Fibroblast of the aortic adventitia (primary cell): ENCODE measurements around the gene LGALS3BP. TPM values are rescaled to one million over a fixed set of nuclear protein-coding genes. Genes with fewer than 3 reads are reported as not detected.

Source experiments
- DNase-seq: peaks from one replicate; pipeline ENCODE4 v3.0.0-alpha.2; 2010; ENCODE audit warnings: low read depth
- H3K4me3 ChIP-seq: 2 replicates; pipeline ENCODE4 v1.5.1; 2011; ENCODE audit warnings: low read depth, mild to moderate bottlenecking, control low read depth, low read length, moderate library complexity
- total RNA-seq: library from RNA; depleted of rRNA; stranded (reverse); fragments of >200 nt; gene quantifications from 2 replicates; pipeline ENCODE4 v1.2.3, GENCODE V29; 2012; ENCODE audit warnings: low replicate concordance
- TF ChIP-seq, protein P1 (sequence below): IDR thresholded peaks from 2 replicates; pipeline ENCODE4 v1.5.1; 2011; ENCODE audit warnings: mild to moderate bottlenecking, low read length, control low read depth, inconsistent platforms; ENCODE audit not compliant: insufficient read depth

LGALS3BP gene
- total RNA-seq, 1 donor: 87.2 TPM

DNA sequence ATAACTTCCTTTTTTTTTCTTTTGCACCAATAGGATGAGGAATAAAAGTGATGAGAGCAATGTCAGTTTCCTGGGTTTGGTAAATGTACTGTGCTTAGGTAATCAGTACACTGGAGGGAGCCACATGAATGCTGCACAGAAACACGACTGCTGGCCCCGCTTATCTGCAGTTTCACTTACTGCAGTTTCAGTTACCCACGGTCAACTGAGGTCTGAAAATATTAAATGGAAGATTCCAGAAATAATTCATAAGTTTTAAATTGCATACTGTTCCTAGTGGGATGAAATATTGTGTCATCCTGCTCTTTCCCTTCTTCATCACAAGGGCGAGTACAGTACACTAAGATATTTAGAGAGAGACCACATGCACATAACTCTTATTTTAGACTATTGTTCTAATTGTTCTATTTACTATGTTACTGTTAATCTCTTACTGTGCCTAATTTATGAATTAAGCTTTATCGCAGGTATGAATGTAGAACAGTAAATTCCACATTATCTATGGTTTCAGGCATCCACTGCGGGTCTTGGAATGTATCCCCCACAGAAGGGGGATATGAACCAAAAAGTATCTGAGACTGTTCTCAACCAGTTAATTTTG, 6.4 kb upstream of the LGALS3BP start:
- peak; percentile 70 for DNase-seq
- H3K4me3 ChIP-seq: peak overlapping the region; percentile 57
- TF ChIP-seq, protein P1, sequence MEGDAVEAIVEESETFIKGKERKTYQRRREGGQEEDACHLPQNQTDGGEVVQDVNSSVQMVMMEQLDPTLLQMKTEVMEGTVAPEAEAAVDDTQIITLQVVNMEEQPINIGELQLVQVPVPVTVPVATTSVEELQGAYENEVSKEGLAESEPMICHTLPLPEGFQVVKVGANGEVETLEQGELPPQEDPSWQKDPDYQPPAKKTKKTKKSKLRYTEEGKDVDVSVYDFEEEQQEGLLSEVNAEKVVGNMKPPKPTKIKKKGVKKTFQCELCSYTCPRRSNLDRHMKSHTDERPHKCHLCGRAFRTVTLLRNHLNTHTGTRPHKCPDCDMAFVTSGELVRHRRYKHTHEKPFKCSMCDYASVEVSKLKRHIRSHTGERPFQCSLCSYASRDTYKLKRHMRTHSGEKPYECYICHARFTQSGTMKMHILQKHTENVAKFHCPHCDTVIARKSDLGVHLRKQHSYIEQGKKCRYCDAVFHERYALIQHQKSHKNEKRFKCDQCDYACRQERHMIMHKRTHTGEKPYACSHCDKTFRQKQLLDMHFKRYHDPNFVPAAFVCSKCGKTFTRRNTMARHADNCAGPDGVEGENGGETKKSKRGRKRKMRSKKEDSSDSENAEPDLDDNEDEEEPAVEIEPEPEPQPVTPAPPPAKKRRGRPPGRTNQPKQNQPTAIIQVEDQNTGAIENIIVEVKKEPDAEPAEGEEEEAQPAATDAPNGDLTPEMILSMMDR: peak; percentile 55

DNA sequence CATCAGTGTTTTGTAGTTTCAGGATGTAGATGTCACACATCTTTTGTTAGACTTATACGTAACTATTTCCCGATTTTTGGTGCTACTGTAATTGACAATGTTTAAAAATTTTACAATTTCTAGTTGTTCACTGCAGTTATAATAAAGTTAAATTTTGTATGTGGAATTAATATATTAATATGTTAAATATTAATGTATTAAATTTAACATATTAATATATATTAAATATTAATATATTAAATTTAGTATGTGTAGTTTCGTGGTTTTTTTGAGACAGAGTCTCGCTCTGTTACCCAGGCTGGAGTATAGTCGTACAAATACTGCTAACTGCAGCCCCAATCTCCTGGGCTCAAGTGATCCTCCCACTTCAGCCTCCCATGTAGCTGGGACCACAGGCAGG, 5.7 kb upstream of the LGALS3BP start:
- TF ChIP-seq, protein P1: no peak
- H3K4me3 ChIP-seq: no peak overlapping the region
- no peak for DNase-seq

DNA sequence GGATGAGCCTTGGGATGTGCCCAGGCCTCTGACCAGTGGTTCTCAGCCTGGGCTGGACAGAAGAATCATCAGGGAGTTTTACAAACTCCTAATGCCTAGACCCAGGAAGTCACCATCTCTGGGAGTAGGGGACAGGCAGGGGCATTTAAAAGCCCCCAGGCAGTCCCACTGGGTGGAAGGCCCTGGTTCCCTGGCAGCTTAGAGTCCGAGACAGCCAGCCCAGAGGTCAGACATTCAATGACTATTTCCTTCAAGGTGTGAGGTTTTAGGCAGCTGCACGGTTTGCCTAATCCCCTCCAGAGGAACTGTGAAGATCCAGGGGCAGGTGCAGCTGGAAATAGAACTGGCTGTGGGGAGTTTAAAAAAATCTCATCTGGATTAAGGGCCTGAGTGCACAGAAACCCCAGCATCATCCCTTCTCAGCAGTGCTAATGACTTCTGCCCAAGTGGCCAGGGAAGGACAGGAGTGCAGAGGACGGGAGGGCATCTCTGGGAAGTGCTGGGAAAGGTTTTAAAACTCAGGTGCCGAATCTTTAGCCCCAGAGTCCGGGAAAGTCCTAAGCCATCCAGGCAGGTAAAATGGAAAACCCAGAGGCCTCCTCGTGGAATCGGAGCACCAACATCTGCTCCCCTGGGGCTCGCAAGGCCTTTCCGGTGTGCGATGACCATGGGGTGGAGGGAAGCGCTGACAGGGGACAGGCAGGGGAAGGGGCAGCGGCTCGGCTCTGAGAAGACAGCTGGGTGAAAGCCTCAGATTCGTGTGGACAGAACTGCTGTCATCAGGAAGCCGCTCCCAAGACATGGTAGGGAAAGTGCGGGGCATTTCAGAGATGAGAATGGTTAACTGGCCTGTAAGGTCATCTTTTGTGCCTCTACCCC, 1.5 kb upstream of the LGALS3BP start:
- TF ChIP-seq, protein P1: no peak
- H3K4me3 ChIP-seq: no peak overlapping the region
- no peak for DNase-seq

DNA sequence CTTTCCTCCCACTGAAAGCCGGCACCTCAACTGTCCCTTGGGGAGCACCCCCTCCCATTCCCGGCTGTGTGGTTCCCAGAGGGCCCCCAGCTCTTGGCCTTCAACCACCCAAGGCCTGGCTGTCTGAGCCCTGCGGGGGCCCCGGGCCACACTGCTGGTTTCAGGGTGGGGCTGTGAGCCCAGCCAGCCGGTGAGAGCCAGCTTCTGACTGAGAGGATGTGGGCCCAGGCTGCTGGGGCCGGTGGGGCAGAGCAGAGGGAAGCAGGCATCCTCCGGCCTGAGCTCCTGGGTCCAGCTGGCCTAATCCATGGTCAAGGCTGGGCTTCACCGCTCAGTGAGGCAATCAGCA, 875 bp upstream of the LGALS3BP start:
- DNase-seq: no peak
- H3K4me3 ChIP-seq: no peak overlapping the region
- TF ChIP-seq, protein P1: no peak

DNA sequence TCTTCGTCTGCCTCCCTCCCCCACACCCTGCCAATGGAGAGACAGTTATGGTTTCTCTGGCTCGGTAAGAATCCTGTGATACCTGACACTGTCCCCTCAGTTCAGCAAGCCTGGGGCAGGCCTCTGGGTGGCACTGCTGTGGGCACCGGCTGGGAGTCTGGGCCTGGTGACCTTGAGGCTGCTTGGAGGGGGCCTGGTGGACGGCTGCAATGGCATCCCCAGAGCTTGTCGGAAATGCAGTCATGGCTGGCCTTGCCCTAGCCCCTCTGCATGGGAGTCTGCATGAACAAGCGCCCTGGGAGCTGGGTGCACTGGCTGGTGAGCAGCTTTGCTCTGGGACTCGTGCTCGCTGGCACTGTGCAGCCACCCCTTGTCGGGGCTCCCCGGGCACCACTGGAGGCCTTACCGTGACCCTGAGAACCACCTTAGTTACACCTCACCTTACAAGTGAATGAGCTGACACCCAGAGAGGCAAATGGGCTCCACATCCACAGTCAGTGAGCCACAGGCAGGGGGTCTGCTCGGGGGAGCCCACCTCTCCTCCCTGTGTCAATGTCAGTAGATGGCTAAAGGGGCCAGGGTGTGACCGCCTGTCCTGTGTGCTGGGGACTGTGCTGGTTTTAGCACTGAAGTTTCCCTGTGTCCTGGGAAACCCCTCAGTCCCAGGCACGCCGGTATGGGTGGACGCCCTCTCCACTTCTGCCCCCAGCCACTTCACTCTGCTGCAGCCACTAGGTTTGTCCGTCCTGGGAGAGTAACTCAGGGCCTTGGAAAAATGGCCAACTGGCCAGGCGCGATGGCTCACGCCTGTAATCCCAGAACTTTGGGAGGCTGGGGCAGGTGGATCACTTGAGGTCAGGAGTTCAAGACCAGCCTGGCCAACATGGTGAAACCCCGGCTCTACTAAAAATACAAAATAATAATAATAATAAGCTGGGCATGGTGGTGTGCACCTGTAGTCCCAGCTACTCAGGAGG, 1.4 kb downstream of the LGALS3BP start:
- H3K4me3 ChIP-seq: peak overlapping the region; percentile 17
- DNase-seq: no peak
- TF ChIP-seq, protein P1: no peak

DNA sequence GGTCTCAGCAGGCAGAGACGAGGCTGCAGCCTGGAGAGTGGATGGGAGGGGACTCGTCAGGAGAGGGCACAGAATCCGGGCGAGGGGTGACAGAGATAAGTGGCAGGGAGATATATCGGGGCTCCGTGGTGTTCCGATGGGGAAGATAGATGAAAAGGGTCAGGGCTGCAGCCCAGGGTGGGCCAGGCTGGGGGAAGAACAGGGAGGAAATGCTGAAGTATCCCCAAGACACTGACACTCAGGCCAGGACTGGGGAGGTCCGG, 2.1 kb downstream of the LGALS3BP start:
- TF ChIP-seq, protein P1: no peak
- no peak for DNase-seq
- H3K4me3 ChIP-seq: no peak overlapping the region
